HCT116 (cell line): ENCODE results near the gene DPYD. TPM values are rescaled to one million over a fixed set of nuclear protein-coding genes. Genes with fewer than 3 reads are reported as not detected.

Source experiments
- ATAC-seq: fragments of 200-7000 bp; cut with Tn5 transposase; 2 replicates; pipeline ENCODE4 v1.9.1; 2020; ENCODE audit warnings: mild to moderate bottlenecking, moderate library complexity
- BruUV-seq: library from RNA; stranded (reverse); fragments of 400-500 nt; replicated peaks from 2 replicates; lab custom pipeline; 2021; lab: Mats Ljungman, UMichigan
- CTCF ChIA-PET: fragments of 300-600 bp; sonication (Branson Sonifier 250); formaldehyde crosslinking; loops from one replicate; lab custom pipeline; 2021; ENCODE audit warnings: antibody characterized with exemption; lab: Charles Lee
- POLR2A ChIA-PET: fragments of 300-600, 350-600 bp; sonication (Branson Sonifier 250); formaldehyde crosslinking; loops from one replicate; lab custom pipeline; 2021; ENCODE audit warnings: antibody characterized with exemption; lab: Charles Lee
- RAD21 ChIA-PET, 2 experiments: fragments of 300-600 bp; sonication (Branson Sonifier 250); formaldehyde crosslinking; loops; one replicate each; lab custom pipeline; 2023; ENCODE audit warnings: low total read pairs in 2 of 2; ENCODE audit not compliant: uncharacterized antibody in 2 of 2, unreplicated experiment in 2 of 2, low non-redundant PET in 1 of 2; lab: Charles Lee
- DNase-seq: peaks from one replicate; pipeline ENCODE4 v3.0.0-alpha.2; 2010; ENCODE audit warnings: low read depth, low spot score
- H2AFZ ChIP-seq: fragments of 200-600 bp; shearing (Covaris generic), sonication (generic); 2 replicates; pipeline ENCODE4 v1.6.1; 2017; ENCODE audit warnings: low read depth, mixed run types, mixed read lengths, antibody characterized with exemption, low read length; ENCODE audit not compliant: poor library complexity, severe bottlenecking
- H3K27ac ChIP-seq: 2 replicates; pipeline ENCODE4 v1.5.1; 2012; ENCODE audit warnings: low read depth, low read length
- H3K27me3 ChIP-seq: fragments of 200-600 bp; sonication (generic); 2 replicates; pipeline ENCODE4 v1.6.1; 2016; ENCODE audit warnings: mixed run types, low read length, mixed read lengths; ENCODE audit not compliant: insufficient read depth
- H3K36me3 ChIP-seq, 2 experiments: fragments of 200-500 bp in 1 of 2; fragments of 200-600 bp in 1 of 2; sonication (Bioruptor generic) in 1 of 2; sonication (generic) in 1 of 2; 2 replicates each; pipeline versions ENCODE4 v1.5.1 to v1.6.1; 2014 to 2016; ENCODE audit warnings: low read length in 2 of 2, inconsistent platforms in 1 of 2, mixed read lengths in 1 of 2, mixed run types in 1 of 2; ENCODE audit not compliant: insufficient read depth in 2 of 2, control insufficient read depth in 1 of 2
- H3K4me1 ChIP-seq, 2 experiments: fragments of 200-600 bp in 1 of 2; sonication (generic) in 1 of 2; 2 replicates each; pipeline versions ENCODE4 v1.5.1 to v1.6.1; 2012 to 2017; ENCODE audit warnings: low read length in 2 of 2, inconsistent platforms in 1 of 2, mild to moderate bottlenecking in 1 of 2, mixed read lengths in 1 of 2, mixed run types in 1 of 2, moderate library complexity in 1 of 2; ENCODE audit not compliant: insufficient read depth in 2 of 2, control insufficient read depth in 1 of 2
- H3K4me2 ChIP-seq: fragments of 200-600 bp; sonication (generic); 2 replicates; pipeline ENCODE4 v1.6.1; 2017; ENCODE audit warnings: mixed run types, low read length, mixed read lengths
- H3K4me3 ChIP-seq, 2 experiments: fragments of 200-600 bp in 1 of 2; sonication (generic) in 1 of 2; replicated peaks in 1 of 2; 2 replicates each; pipeline ENCODE4 v1.5.1; 2011 to 2016; ENCODE audit warnings: low read length in 2 of 2, control low read depth in 1 of 2, low read depth in 1 of 2, mild to moderate bottlenecking in 1 of 2, mixed read lengths in 1 of 2, mixed run types in 1 of 2
- H3K79me2 ChIP-seq: fragments of 200-600 bp; sonication (generic); 2 replicates; pipeline ENCODE4 v1.6.1; 2017; ENCODE audit warnings: mild to moderate bottlenecking, mixed run types, low read length, moderate library complexity, mixed read lengths; ENCODE audit not compliant: insufficient read depth
- H3K9ac ChIP-seq: fragments of 200-600 bp; sonication (generic); 2 replicates; pipeline ENCODE4 v1.6.1; 2016; ENCODE audit warnings: low read length, mixed read lengths
- H3K9me2 ChIP-seq: fragments of 200-600 bp; sonication (generic), shearing (Covaris generic); 2 replicates; pipeline ENCODE4 v1.6.1; 2017; ENCODE audit warnings: mixed run types, mild to moderate bottlenecking, moderate library complexity; ENCODE audit not compliant: insufficient read depth
- H3K9me3 ChIP-seq, 2 experiments: fragments of 200-500 bp in 1 of 2; fragments of 200-600 bp in 1 of 2; sonication (Bioruptor generic) in 1 of 2; sonication (generic) in 1 of 2; 2 replicates each; pipeline ENCODE4 v1.6.1; 2014 to 2017; ENCODE audit warnings: low read length in 2 of 2, mixed read lengths in 2 of 2, inconsistent platforms in 1 of 2, low read depth in 1 of 2, mild to moderate bottlenecking in 1 of 2, mixed run types in 1 of 2, moderate library complexity in 1 of 2; ENCODE audit not compliant: control insufficient read depth in 1 of 2, insufficient read depth in 1 of 2
- H4K20me1 ChIP-seq: fragments of 200-600 bp; sonication (generic), shearing (Covaris generic); 2 replicates; pipeline ENCODE4 v1.6.1; 2017; ENCODE audit warnings: mixed run types, mild to moderate bottlenecking, moderate library complexity; ENCODE audit not compliant: insufficient read depth
- CEBPB ChIP-seq: IDR thresholded peaks from 2 replicates; pipeline ENCODE4 v1.6.1; 2012; ENCODE audit warnings: low read depth
- EZH2 ChIP-seq: fragments of 200-600 bp; sonication (generic); IDR thresholded peaks from 2 replicates; pipeline ENCODE4 v1.6.1; 2017; ENCODE audit warnings: antibody characterized with exemption, mixed run types
- RAD21 ChIP-seq: IDR thresholded peaks from 2 replicates; pipeline ENCODE4 v1.6.1; 2012; ENCODE audit warnings: low read depth, mild to moderate bottlenecking
- SIN3A ChIP-seq: IDR thresholded peaks from 2 replicates; pipeline ENCODE4 v1.6.1; 2012; ENCODE audit warnings: low read depth
- SP1 ChIP-seq: IDR thresholded peaks from 2 replicates; pipeline ENCODE4 v1.6.1; 2012; ENCODE audit warnings: low read depth
- YY1 ChIP-seq: IDR thresholded peaks from 2 replicates; pipeline ENCODE4 v1.6.1; 2011; ENCODE audit warnings: low read length, low read depth, moderate library complexity, mild to moderate bottlenecking; ENCODE audit not compliant: insufficient replicate concordance; ENCODE audit errors: extremely low read depth
- ZBTB33 ChIP-seq: IDR thresholded peaks from 2 replicates; pipeline ENCODE4 v1.6.1; 2011; ENCODE audit warnings: mild to moderate bottlenecking, low read length, moderate library complexity; ENCODE audit not compliant: insufficient replicate concordance; ENCODE audit errors: extremely low read depth
- intact Hi-C: fragments of 100-400 bp; cut with micrococcal nuclease; formaldehyde crosslinking; loops from 2 replicates; pipeline ENCODE4 v1.10.0; 2022
- total RNA-seq: library from RNA; stranded (reverse); gene quantifications from one replicate; pipeline ENCODE4 v1.2.1, GENCODE V29; 2021; ENCODE audit not compliant: unreplicated experiment

The DPYD gene
- total RNA-seq, 1 experiment from 2014 or later = 1.7 TPM

- H3K4me1 ChIP-seq = no peaks in the 10 kb centered on the region
- no peak for TF ChIP-seq RAD21
- RAD21 ChIA-PET = no interaction called here
- no peaks in the 10 kb centered on the region; a peak in 1 of 4 replicates for H3K9me3 ChIP-seq
- H3K4me2 ChIP-seq = no peak overlapping the region
- no peaks in the 10 kb centered on the region for H4K20me1 ChIP-seq
- CTCF ChIA-PET = no interaction called here
- H3K9me2 ChIP-seq = no peaks in the 10 kb centered on the region
- ATAC-seq (no peak), DNase-seq (no peak)
- no peaks in the 10 kb centered on the region for H3K36me3 ChIP-seq
- intact Hi-C loops = no loop called here
- H3K27ac ChIP-seq = no peak overlapping the region
- H2AFZ ChIP-seq = no peak overlapping the region
- POLR2A ChIA-PET = no interaction called here
- H3K79me2 ChIP-seq = no peaks in the 10 kb centered on the region
- H3K4me3 ChIP-seq = no peak overlapping the region
- H3K27me3 ChIP-seq = no peaks in the 10 kb centered on the region
- no TSS peak for BruUV-seq
- H3K9ac ChIP-seq = no peak overlapping the region
These were observed 857.3 kb downstream of the DPYD start for GRCh38 chr1:97063532-97063931.

GRCh38 chr1:97061604-97062003, 859.2 kb downstream of the DPYD start:
- no peak for DNase-seq
- H3K36me3 ChIP-seq = no peaks in the 10 kb centered on the region
- H3K27ac ChIP-seq = no peak overlapping the region
- H3K4me3 ChIP-seq = no peak overlapping the region
- H4K20me1 ChIP-seq = no peaks in the 10 kb centered on the region
- no peaks in the 10 kb centered on the region for H3K79me2 ChIP-seq
- H3K9me3 ChIP-seq = peaks cover 0 to 3% of the 10 kb centered on the region in 2 experiments; a peak in 2 of 4 replicates
- no peaks in the 10 kb centered on the region for H3K27me3 ChIP-seq
- ChIA-PET RAD21 (no interaction called here), CTCF (no interaction called here), POLR2A (no interaction called here)
- H3K4me1 ChIP-seq = no peaks in the 10 kb centered on the region
- no peaks in the 10 kb centered on the region for H3K9me2 ChIP-seq
- no peak overlapping the region for H3K4me2 ChIP-seq
- TF ChIP-seq ZBTB33 (no peak), YY1 (no peak), CEBPB (no peak), EZH2 (no peak), SIN3A (no peak), SP1 (no peak)
- no TSS peak for BruUV-seq
- no peak overlapping the region for H3K9ac ChIP-seq
- ATAC-seq = no peak
- H2AFZ ChIP-seq = no peak overlapping the region
- intact Hi-C loops = no loop called here
